Left lung (tissue), 10 donors: ENCODE results near the gene PLET1. TPM values are rescaled to one million over a fixed set of nuclear protein-coding genes. Genes with fewer than 3 reads are reported as not detected.

Source experiments
- ATAC-seq: fragments of 200-7000 bp; cut with Tn5 transposase; one replicate; pipeline ENCODE4 v1.9.1; 2020; ENCODE audit warnings: moderate library complexity
- DNase-seq, 4 donors: peaks; one replicate each; pipeline ENCODE4 v3.0.0-alpha.2; 2013 to 2020
- H3K27ac ChIP-seq, 2 donors: fragments of 200-600 bp; sonication (generic) in 1 of 2; one replicate each; pipeline versions ENCODE4 v1.5.0 to v1.8.0; 2020 to 2021
- H3K27me3 ChIP-seq, 2 donors: fragments of 200-600 bp; sonication (generic) in 1 of 2; one replicate each; pipeline versions ENCODE4 v1.5.0 to v1.8.0; 2020 to 2021
- H3K36me3 ChIP-seq, 2 donors: fragments of 200-600 bp; sonication (generic) in 1 of 2; one replicate each; pipeline versions ENCODE4 v1.5.0 to v1.8.0; 2020 to 2021
- H3K4me1 ChIP-seq, 2 donors: fragments of 200-600 bp; one replicate each; pipeline ENCODE4 v1.8.0; 2021
- H3K4me3 ChIP-seq, 2 donors: fragments of 200-600 bp; sonication (generic) in 1 of 2; one replicate each; pipeline versions ENCODE4 v1.5.0 to v1.8.0; 2020 to 2021; ENCODE audit warnings: mild to moderate bottlenecking in 1 of 2
- H3K9me3 ChIP-seq, 2 donors: fragments of 200-600 bp; sonication (generic) in 1 of 2; one replicate each; pipeline versions ENCODE4 v1.5.0 to v1.8.0; 2020 to 2021
- intact Hi-C, 2 donors: fragments of 100-400 bp; cut with DNase I; formaldehyde crosslinking; loops; one replicate each; pipeline versions ENCODE4 v1.11.2 to v1.14.2; 2022
- polyA plus RNA-seq, 6 donors: library from polyadenylated mRNA; unstranded; fragments of 120-200 nt; gene quantifications; one replicate each; pipeline ENCODE4 v1.2.1, GENCODE V29; 2013; ENCODE audit not compliant: insufficient read length in 6 of 6
- total RNA-seq, 2 donors: library from RNA; stranded (reverse); fragmentation: NEBNext Ultra II Directional; extraction: Animal tissue kit (Norgen Biotek cat#: 25700); gene quantifications; one replicate each; pipeline ENCODE4 v1.2.1, GENCODE V29; 2021
- TF ChIP-seq, protein P1 (sequence below), 2 donors: fragments of 200-600 bp; sonication (generic) in 1 of 2; IDR thresholded peaks; one replicate each; pipeline versions ENCODE4 v1.5.0 to v1.8.0; 2021; ENCODE audit warnings: antibody characterized with exemption in 2 of 2
- donor health status: DM: no; HTN: yes; CAD: no.
- donor health status: DM: no; HTN: no; CAD: no.

Gene PLET1
- total and polyA plus RNA-seq, 8 donors: 0.18 TPM; not detected in 6

DNA sequence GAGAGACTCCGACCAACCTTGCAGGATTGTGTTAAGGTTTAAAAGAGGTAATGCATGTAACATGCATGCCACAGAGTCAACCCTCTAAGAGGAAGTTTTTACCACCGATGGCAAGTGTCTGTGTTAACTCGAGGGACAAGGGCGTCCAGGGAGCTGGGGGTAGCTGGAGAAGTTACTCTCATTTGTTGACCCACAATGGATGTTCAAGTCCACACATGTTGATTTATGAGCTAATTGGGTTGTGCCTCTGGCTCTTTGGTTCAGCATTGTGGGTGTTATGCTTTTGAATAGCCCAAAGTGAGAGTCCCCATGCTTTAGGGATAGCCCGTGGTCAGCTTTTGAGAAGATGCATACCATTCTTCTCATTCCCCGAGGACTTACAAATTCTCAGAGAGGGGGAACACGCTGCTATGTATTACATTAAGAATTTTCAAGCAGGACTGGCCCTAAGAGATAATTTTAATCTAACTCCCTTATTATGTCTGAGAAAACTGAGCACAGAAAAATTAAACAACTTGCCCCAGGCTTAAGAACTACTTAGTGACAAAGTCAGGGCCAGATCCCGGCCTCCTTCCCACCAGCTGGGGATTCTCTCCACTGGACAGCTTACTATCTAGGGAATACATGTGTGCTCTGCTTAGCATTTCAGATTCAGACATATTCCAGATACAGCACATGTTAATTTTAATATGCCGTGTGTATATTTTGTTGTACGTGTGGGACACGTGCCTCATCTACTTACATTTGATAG, 5.2 kb upstream of the PLET1 start:
- intact Hi-C loops: no loop called here
- TF ChIP-seq, protein P1, sequence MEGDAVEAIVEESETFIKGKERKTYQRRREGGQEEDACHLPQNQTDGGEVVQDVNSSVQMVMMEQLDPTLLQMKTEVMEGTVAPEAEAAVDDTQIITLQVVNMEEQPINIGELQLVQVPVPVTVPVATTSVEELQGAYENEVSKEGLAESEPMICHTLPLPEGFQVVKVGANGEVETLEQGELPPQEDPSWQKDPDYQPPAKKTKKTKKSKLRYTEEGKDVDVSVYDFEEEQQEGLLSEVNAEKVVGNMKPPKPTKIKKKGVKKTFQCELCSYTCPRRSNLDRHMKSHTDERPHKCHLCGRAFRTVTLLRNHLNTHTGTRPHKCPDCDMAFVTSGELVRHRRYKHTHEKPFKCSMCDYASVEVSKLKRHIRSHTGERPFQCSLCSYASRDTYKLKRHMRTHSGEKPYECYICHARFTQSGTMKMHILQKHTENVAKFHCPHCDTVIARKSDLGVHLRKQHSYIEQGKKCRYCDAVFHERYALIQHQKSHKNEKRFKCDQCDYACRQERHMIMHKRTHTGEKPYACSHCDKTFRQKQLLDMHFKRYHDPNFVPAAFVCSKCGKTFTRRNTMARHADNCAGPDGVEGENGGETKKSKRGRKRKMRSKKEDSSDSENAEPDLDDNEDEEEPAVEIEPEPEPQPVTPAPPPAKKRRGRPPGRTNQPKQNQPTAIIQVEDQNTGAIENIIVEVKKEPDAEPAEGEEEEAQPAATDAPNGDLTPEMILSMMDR (IDR thresholded peaks at IDR 0.05): no peak
- Histone ChIP-seq H3K9me3 (no peaks in the 10 kb centered on the region), H3K4me1 (no peaks in the 10 kb centered on the region), H3K27ac (no peak overlapping the region), H3K4me3 (no peak overlapping the region), H3K36me3 (no peaks in the 10 kb centered on the region), H3K27me3 (no peaks in the 10 kb centered on the region)
- ATAC-seq (no peak), DNase-seq (no peak)

DNA sequence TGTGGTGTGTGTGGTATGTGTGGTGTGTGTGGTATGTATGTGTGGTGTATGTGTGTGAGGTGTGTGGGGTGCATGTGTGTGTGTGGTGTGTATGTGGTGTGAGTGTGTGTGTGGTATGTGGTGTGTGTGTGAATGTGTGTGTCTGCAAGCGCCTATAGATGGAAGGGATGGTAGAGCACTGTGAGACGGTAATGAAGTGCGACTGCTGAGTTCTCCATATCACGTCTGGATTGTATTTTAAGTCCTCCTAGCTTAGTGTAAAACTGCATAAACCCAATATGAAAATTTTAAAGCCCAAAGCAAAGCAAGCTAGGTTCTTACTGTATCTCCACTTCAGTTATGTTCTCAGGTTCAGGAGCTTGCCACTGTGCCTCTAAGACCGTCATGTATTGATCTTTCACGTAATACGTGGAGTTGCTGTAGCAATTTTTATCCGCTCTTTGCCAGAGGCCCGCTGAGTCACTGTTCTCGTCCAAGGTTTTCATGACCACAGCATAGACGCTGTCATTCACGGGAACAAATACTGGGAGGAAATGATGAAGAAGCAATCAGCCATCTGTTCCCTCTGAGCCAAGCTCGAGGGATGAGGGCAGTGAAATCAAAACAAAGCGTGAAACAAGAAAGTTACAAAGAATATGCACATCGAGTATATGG, 5.5 kb downstream of the PLET1 start:
- H3K36me3 ChIP-seq: no peaks in the 10 kb centered on the region
- no peak overlapping the region for H3K27ac ChIP-seq
- peak in 1 of 4 donors; percentile 2 for DNase-seq
- no peak overlapping the region for H3K4me3 ChIP-seq
- intact Hi-C loops: no loop called here
- H3K4me1 ChIP-seq: no peaks in the 10 kb centered on the region
- H3K27me3 ChIP-seq: no peaks in the 10 kb centered on the region
- TF ChIP-seq, protein P1 (IDR thresholded peaks at IDR 0.05): no peak
- ATAC-seq: peak; percentile 19
- H3K9me3 ChIP-seq: no peaks in the 10 kb centered on the region

DNA sequence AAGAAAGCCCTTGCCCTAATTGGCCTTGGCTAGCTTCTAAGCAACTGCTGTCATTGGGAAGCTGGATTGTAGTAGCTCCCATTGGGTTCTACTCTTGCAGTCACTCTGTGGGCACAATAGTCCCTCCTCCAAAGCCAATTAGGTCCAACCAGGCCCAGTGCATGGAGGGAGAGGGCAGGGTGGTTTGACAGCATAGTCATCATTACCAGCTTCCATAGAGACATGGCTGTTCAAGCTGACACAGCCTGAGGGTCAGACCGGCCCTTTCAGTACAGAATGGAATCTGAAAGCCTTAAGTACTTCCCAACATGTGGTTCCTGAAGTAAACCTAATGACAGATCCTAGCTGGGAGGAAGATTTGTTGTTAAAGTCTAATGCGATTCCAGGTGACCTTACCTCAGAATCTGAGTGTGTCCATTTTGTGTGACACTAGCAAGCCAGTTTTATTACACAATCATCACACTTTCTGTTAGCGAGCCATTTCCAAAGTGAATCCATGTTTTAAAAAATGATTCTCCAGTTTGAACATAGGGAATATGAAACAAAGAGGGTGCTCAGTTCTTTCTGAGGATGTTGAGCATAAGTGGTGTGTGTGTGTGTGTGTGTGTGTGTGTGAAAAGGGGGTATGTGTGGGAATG, 6.9 kb downstream of the PLET1 start:
- Histone ChIP-seq H3K4me1 (no peaks in the 10 kb centered on the region), H3K9me3 (no peaks in the 10 kb centered on the region), H3K4me3 (no peak overlapping the region), H3K27ac (no peak overlapping the region), H3K27me3 (no peaks in the 10 kb centered on the region), H3K36me3 (no peaks in the 10 kb centered on the region)
- ATAC-seq (no peak), DNase-seq (no peak)
- intact Hi-C loops: no loop called here
- TF ChIP-seq, protein P1 (IDR thresholded peaks at IDR 0.05): no peak

DNA sequence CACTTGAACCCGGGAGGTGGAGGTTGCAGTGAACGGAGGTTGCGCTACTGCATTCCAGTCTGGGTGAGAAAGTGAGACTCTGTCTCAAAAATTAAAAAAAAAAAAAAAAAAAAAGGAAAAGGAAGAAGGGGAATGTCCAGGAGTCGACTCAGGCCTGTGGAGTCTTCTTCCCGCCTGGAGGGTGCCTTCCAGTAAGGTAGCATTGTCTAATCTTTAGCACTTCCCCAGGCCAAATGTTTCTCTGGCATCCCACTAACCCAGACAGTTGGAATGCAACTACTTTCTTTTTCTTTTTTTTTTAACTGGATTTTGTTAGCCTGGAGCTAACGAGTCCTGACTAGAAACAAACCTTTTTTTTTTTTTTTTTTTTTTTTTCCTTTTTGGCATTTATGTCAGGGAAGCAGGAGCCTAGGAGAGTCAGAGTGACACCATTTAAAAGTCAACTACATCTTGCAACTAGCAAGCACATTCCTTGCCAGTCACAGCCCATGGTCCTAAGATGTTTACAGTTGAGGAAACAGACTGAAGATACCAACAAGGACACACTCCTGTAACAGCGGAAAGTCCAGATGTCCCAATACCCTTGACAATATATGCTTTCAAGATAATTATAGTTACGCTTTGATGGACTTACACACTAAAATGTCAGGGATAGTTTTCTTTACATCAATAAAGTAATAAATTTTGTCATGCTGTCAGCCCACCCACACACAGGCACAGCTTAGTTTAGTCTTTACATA, 10.6 kb downstream of the PLET1 start:
- H3K27me3 ChIP-seq: no peaks in the 10 kb centered on the region
- ATAC-seq (no peak), DNase-seq (no peak)
- no peak overlapping the region for H3K27ac ChIP-seq
- H3K4me3 ChIP-seq: no peak overlapping the region
- no peaks in the 10 kb centered on the region for H3K4me1 ChIP-seq
- TF ChIP-seq, protein P1 (IDR thresholded peaks at IDR 0.05): no peak
- no peaks in the 10 kb centered on the region for H3K36me3 ChIP-seq
- H3K9me3 ChIP-seq: no peaks in the 10 kb centered on the region
- intact Hi-C loops: no loop called here
